LNCaP clone FGC (cell line): Measurements from ENCODE around the gene GJC2.

Source experiments
- DNase-seq: peaks from one replicate; pipeline ENCODE4 v3.0.0-alpha.2; 2011; ENCODE audit warnings: low read depth
- H3K4me3 ChIP-seq: 2 replicates; pipeline ENCODE4 v1.5.1; 2011; ENCODE audit warnings: mild to moderate bottlenecking, low read depth, low read length, control low read depth
- CTCF ChIP-seq: IDR thresholded peaks from 2 replicates; pipeline ENCODE4 v1.5.1; 2012; ENCODE audit warnings: mild to moderate bottlenecking; ENCODE audit not compliant: control insufficient read depth, insufficient read depth; ENCODE audit errors: extremely low read depth

The GJC2 gene

GRCh38 chr1:228150120-228150460 lies 360 bp downstream of the GJC2 start:
- no peak for DNase-seq
- no peak for TF ChIP-seq CTCF
- no peak overlapping the region for H3K4me3 ChIP-seq

GRCh38 chr1:228150461-228151179 lies 890 bp downstream of the GJC2 start:
- no peak for DNase-seq
- no peak overlapping the region for H3K4me3 ChIP-seq
- TF ChIP-seq CTCF = no peak

GRCh38 chr1:228151180-228151925 lies 1.6 kb downstream of the GJC2 start:
- no peak for DNase-seq
- no peak overlapping the region for H3K4me3 ChIP-seq
- TF ChIP-seq CTCF = no peak

GRCh38 chr1:228152097-228152917 lies 2.6 kb downstream of the GJC2 start:
- no peak for TF ChIP-seq CTCF
- no peak overlapping the region for H3K4me3 ChIP-seq
- no peak for DNase-seq

- TF ChIP-seq CTCF = no peak
- no peak overlapping the region for H3K4me3 ChIP-seq
- no peak for DNase-seq
Measured at GRCh38 chr1:228152918-228153258, 3.2 kb downstream of the GJC2 start.

GRCh38 chr1:228154021-228154669 lies 4.4 kb downstream of the GJC2 start:
- H3K4me3 ChIP-seq = no peak overlapping the region
- DNase-seq = no peak
- TF ChIP-seq CTCF = no peak
